SH-SY5Y (cell line): Measurements from ENCODE around the gene SLC22A4.

Experiments
- GATA2 ChIP-seq: IDR thresholded peaks from 2 replicates; pipeline ENCODE4 v1.6.1; 2011; ENCODE audit warnings: mild to moderate bottlenecking, low read depth, low read length
- GATA3 ChIP-seq: IDR thresholded peaks from 2 replicates; pipeline ENCODE4 v1.6.1; 2011; ENCODE audit warnings: low read depth, mild to moderate bottlenecking, low read length, moderate library complexity

DNA sequence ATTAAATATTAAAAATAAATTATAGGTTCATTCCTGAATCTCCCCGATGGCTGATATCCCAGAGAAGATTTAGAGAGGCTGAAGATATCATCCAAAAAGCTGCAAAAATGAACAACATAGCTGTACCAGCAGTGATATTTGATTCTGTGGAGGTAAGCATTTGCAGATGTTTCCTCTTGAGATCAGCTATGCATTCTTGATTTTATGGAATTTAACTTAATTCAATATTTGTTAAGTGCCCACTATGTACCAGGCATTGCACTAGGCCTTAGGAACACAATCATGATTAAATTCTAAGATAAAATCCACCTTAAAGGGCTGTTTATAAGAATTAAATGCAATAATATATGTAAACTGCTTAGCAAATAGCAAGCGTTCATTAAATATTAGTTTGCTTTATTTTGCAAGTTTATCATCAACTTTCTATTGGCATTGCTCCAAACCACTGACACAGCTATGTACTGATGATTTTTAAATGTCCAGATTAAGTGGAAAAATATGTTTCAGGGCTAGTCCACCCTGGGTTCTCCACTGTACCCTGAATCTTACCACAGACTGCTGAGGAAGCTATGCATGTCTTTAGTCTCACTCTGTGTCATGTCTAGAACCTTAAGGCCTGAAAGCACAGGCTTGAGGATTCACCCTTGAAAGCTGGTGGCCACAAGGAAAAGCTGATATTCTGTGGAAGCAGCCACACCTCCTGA lies 33.2 kb downstream of the SLC22A4 start:
- TF ChIP-seq GATA2 (no peak), GATA3 (no peak)
